HG03097 (cell line): ENCODE measurements around the gene WIPI1.

ENCODE experiments used
- ATAC-seq: cut with Tn5 transposase; IDR thresholded peaks from one replicate; pipeline ENCODE4 v1.9.1; 2021; ENCODE audit not compliant: unreplicated experiment, low FRiP score

The WIPI1 gene

GRCh38 chr17:68440526-68440925 is 16.8 kb downstream of the WIPI1 start:
- ATAC-seq: no peak

DNA sequence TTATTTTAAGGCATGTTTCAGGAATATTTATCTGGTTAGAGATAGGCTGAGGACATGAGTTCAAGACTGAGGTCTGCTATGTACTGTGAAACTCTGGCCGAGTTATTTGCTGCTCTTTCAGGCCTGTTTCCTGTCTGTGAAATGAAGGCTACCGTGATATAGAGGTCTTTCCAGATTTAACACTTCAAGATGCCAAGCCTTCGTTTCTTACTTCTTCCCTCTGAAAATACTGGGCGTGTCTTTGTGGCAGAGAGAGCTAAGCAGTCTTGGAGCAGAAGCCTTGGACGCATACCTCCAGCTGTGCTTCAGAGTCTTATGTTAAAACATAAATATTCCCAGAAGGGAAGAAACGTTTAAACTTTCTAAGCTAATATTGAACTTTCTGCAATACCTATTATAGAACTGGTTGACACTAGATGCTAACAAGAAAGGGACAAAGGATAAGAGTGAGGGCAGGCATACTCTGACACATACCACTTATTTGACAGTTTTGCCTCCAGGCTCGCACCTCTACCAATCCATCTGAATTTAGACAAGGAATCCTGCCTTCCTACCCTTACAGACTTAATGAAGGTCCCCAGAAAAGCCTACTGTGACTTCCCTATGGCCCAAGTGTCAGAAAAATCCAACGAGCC is 17.5 kb downstream of the WIPI1 start:
- ATAC-seq: no peak

GRCh38 chr17:68437979-68438822 is 19.1 kb downstream of the WIPI1 start:
- peak; percentile 73 for ATAC-seq

DNA sequence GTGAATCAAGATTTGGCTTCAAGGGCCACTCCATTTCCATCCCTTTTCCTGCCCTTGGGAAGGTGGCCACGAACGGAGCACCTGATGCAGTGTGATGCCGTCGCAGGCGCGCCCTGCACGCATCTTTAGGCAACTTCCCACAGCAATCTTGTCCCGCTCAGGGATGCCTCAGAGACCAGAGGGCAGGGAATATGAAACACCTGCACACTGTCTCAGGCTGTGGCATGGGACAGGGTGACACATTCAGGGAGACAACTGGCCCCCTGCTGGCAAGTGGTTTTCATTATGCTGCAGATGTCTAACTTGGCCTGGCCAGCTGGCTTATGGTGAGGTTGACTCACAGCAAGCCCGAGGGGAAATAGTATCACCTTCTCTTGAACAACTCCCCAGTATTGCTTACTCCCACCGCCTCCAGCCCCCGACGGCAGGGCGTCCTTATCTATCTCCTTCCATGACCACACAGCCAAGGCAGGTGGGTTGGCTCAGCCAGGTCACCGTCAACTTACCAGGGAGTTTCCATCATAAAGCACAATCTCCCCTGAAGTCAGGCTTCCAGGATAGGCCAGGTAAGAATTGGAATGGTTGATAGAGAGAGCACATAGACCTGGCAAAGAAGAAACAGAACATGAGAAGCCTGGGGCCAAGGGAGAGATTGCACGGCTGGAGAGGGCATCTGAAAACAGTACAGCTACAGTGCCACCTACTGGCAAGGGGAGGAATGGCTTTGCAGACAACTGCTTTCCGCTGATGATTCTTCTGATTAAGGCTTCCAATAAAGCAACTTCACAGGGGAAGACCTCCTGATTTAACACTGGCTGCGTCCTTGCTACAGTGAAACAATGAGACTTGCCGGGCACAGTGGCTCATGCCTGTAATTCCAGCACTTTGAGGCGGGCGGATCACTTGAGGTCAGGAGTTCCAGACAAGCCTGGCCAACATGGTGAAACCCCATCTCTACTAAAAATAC is 21.1 kb downstream of the WIPI1 start:
- no peak for ATAC-seq

DNA sequence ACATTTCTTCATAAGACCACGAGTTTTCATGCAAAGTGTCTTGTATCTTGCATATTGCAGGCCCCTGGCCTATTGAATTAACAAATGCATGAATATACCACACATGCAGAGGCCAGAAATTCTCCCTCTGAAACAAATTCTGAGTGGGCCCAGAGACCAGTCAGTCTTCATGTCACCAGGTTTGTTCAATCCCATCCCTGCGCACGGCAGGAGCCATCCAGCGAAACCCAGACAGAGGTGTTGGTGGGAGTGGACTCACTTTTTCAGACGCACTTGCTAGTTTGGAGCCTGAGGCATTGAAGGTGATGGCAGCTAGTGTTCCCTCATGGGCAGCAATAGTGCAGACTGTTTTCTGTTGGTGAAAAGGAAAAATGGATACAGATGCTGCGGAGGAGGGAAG is 21.9 kb downstream of the WIPI1 start:
- ATAC-seq: no peak

DNA sequence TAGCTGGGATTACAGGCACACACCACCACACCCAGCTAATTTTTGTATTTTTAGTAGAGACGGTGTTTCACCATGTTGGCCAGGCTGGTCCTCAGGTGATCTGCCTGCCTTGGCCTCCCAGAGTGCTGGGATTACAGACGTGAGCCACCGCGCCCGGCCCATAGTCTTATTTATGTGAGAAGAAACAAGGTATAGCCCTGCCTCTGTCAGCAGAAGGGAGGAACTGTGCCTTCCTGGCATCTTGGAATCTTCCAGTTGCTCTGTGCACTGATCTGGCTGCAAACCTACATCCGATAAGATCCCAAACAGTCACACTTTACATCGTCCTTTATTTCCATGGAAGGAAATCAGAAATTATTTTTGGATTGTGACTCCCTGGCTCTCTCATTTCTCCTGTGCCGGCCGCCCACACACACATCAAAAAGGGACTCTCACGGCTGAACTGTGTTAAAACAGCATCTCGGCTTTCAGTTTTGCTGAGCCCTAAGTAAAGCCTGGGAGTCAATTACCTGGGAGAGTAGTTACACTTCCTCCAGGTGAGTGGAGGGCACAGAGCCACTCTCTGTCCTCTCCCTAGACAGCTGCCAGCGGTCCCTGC is 23.3 kb downstream of the WIPI1 start:
- no peak for ATAC-seq

DNA sequence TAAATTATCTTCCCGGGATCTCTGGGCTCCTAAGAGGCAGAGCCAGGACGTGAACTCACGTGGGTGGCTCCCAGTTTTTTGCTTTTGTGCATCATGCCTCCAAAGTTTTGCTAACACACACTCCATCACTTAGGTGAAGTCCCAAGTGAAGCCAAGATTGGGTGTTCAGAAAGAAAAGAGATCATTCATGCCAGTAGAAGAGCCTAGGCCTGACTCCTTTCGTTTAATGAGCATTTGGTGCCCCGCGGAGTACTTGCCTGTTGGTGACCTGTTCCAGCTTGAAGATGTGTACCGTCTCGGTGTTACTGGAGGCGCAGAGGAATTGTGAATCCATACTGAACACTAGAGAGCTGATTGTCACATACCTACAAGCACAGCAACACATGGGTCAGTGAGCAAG is 24.1 kb downstream of the WIPI1 start:
- no peak for ATAC-seq

- no peak for ATAC-seq
Observed at GRCh38 chr17:68432086-68432864, 25.0 kb downstream of the WIPI1 start.

GRCh38 chr17:68431661-68432071 is 25.6 kb downstream of the WIPI1 start:
- ATAC-seq: no peak

GRCh38 chr17:68431045-68431608 is 26.2 kb downstream of the WIPI1 start:
- ATAC-seq: no peak

DNA sequence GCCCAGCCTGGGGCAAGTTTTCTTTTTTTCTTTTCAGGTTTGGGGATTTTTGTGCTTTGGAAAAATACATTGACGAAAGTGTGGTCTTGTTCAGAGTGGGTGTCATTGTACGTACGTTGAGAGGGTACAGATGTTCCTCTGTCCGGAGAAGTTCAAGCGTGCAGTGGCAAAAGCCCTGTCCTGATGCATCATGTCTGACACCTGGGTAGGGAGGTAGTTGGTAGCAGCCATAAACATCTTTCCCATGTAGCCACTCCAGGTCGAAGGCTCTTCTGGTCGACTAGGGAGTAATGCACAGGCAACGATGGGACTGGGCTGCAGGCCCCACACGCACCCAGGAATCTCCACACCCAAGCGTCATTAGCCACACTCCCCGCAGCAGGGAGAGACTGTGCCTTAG is 27.4 kb downstream of the WIPI1 start:
- no peak for ATAC-seq

DNA sequence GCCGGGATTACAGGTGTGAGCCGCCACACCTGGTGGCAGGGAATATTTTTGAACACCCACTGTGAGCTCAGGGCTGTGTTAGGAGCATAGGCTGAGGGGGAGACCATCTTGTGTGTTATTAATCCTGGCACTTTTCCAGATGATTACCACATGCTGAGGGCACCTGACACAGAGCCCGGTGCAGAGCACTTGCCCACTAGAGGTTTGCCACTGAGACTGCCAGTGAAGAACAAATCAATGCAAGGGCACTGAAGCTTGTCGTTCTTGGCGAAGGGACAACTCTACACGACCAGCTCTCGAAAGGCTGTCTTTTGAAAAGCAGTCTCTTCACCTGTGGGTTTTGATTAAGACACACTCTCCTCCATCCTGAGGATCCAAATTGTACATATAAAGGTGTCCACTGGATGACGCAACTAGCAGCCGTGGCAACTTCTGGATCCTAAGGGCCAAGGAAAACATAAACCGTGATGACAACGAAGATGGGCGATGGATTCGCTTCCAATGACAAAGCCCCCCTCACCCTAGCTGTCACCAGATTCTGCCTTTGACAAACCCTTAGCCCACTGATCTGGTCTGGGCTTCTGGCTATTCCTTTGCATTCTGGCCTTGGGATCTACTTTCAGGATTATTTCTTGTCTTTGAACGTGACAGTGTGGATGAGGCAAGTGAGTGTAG is 28.7 kb downstream of the WIPI1 start:
- no peak for ATAC-seq

- ATAC-seq: no peak
Observed at GRCh38 chr17:68427575-68427974, 29.7 kb downstream of the WIPI1 start.

DNA sequence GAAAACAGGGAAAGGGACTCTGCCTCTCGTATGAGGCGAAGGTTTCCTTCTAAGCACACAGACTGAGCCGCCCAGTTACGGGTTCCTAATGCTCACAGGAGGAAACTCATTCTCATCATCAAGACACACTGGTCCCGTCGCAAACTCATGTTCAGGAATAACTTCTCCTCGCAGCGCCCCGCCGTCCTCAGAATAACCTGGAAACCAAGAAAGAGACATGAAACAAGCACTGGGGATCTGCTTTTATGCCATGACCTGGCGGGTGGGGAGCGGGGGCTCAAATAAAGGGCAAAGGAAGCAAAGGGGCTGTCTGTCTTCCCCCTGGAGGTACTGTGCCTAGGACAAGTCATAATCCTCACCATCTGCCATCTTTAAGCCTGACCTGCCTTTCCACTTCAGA is 31.3 kb downstream of the WIPI1 start:
- no peak for ATAC-seq

GRCh38 chr17:68424861-68425260 is 32.4 kb downstream of the WIPI1 start:
- ATAC-seq: no peak

- no peak for ATAC-seq
Observed at GRCh38 chr17:68424203-68424602, 33.1 kb downstream of the WIPI1 start.

GRCh38 chr17:68423251-68423650 is 34.0 kb downstream of the WIPI1 start:
- ATAC-seq: no peak

DNA sequence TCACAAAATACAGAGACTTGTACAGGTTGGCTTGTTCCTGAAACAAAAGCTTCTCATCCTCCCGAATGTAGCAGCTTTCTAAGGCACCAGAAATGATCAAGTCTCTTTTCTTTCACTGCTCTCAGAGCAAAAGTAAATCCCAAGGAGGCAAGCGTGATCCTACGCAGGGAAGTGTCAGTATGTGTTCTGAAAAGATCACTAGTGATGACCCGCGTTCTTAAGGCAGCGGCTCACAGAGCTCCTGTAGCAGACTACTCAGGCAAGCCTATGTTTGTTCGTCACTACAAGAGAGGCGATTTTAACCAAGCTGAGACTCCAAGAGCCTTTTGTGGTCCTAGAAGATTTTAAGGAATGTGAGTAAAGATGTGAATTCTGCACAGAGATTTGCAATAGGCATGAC is 34.5 kb downstream of the WIPI1 start:
- ATAC-seq: no peak

- no peak for ATAC-seq
Observed at GRCh38 chr17:68421486-68421885, 35.8 kb downstream of the WIPI1 start.
